Esophagus muscularis mucosa (tissue), 3 donors: ENCODE data around the gene DGCR2.

ENCODE experiments used
- POLR2A ChIP-seq: fragments of 450-650 bp; IDR thresholded peaks from one replicate; pipeline ENCODE4 v1.6.1; 2017; ENCODE audit warnings: antibody characterized with exemption, moderate library complexity, mild to moderate bottlenecking, low read depth
- POLR2AphosphoS5 ChIP-seq, 2 donors: sonication (generic); formaldehyde crosslinking; IDR thresholded peaks; one replicate each; pipeline ENCODE4 v1.6.1; 2017; ENCODE audit warnings: antibody characterized with exemption in 2 of 2
- TF ChIP-seq, protein P1 (sequence below), 3 experiments: fragments of 200-600 bp in 2 of 3; fragments of 450-650 bp in 1 of 3; sonication (generic) in 2 of 3; IDR thresholded peaks; one replicate each; pipeline ENCODE4 v1.5.1; 2017 to 2019; ENCODE audit warnings: antibody characterized with exemption in 3 of 3, mild to moderate bottlenecking in 2 of 3, moderate library complexity in 1 of 3

DNA sequence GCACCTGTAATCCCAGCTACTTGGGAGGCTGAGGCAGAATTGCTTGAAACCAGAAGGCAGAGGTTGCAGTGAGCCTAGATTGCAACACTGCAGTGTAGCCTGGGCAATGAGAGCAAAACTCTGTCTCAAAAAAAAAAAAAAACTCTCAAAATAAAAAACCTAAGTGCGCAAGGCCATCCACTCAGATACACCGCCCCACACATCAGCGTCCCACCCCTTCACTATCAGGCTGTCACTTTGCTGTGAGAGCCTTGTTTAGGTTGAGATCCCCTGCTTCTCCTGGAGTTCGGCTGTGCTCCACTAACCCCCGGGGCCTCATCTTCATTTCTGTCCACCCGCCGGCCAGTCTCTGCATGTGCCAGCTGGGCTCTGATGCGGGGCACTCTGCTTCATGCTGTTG lies 44.2 kb upstream of the DGCR2 start:
- TF ChIP-seq POLR2A (no peak), POLR2AphosphoS5 (IDR thresholded peaks at IDR 0.05) (no peak)
- TF ChIP-seq, protein P1, sequence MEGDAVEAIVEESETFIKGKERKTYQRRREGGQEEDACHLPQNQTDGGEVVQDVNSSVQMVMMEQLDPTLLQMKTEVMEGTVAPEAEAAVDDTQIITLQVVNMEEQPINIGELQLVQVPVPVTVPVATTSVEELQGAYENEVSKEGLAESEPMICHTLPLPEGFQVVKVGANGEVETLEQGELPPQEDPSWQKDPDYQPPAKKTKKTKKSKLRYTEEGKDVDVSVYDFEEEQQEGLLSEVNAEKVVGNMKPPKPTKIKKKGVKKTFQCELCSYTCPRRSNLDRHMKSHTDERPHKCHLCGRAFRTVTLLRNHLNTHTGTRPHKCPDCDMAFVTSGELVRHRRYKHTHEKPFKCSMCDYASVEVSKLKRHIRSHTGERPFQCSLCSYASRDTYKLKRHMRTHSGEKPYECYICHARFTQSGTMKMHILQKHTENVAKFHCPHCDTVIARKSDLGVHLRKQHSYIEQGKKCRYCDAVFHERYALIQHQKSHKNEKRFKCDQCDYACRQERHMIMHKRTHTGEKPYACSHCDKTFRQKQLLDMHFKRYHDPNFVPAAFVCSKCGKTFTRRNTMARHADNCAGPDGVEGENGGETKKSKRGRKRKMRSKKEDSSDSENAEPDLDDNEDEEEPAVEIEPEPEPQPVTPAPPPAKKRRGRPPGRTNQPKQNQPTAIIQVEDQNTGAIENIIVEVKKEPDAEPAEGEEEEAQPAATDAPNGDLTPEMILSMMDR (IDR thresholded peaks at IDR 0.05), result no peak
